NCI-H1694 treated with DMSO at 0.1 percent for 48 hours (cell line): Measurements from ENCODE around the gene BICC1.
"Not testable (repeated sequence)": the region's sequence is repeated elsewhere in the genome, so short reads cannot be mapped to it uniquely, and the experiment has no call there.

Experiments
- DNase-seq: peaks from one replicate; lab custom pipeline; 2025; lab: John Stamatoyannopoulos, UW

The BICC1 gene

DNA sequence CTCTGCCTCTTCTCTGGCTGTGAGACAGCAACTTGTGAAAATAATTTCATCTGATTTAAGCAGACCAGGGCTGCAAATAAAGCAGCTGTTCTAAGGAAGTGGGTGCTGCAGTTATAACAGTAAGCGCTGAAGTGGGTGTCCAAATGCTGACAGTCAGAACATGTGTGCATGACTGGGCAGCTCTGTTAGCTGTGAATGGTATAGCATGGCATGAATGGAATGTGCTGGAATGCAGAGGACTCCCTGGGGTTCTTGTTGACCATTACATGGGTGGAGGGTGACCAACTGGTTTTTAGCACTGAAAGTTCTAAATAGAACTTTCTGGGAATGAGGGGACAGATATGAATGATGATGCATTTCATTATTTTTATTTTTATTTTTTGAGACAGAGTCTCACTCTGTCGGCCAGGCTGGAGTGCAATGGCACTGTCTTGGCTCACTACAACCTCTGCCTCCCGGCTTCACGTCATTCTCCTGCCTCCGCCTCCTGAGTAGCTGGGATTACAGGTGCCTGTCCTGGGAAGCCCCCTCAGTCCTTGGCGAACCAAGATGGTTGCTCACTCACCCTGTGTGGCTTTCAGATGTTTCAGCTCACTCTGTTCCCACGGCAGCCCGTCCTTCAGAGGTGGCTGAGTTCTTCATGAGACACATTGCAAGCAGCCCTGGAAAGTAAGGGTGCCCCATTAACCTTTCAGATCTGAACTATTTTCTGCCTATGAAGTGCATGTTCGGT, 344.0 kb downstream of the BICC1 start:
- DNase-seq: no peak

DNA sequence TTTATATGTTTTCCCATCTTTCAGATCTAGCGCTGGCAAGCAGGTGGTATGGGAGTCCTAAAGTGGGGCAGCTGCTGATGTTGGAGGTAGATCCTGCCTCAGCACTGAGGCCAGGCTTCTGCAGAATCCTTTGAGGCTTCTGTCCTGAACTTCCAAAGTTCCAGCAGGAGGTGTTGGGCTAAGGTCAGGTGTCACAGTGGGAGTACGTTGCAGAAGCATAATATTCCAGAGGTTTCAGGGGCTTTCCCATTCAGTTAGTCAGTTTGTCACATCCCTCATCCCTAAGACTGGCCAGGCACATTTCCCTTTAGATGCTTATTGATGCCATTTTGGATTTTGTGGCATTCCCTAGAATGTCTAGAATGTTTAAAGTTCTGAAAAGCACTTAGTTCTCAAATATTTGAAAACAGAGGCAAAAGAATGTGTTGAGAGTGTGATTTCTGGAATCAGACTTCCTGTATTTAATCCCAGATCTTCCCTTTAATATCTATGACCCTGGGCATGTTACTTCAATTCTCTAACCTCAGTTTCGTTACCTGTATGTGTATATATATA, 344.7 kb downstream of the BICC1 start:
- no peak for DNase-seq

DNA sequence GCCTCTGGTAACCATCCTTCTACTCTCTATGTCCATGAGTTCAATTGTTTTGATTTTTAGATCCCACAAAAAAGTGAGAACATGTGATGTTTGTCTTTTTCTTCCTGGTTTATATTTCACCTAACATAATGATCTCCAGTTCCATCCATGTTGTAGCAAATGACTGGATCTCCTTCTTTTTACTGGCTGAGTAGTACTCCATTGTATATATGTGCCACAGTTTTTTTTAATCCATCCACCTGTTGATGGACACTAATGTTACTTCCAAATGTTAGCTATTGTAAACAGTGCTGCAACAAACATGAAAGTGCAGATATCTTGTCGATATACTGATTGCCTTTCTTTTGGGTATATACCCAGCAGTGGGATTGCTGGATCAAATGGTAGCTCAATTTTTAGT, 345.5 kb downstream of the BICC1 start:
- DNase-seq: not testable (repeated sequence)

DNA sequence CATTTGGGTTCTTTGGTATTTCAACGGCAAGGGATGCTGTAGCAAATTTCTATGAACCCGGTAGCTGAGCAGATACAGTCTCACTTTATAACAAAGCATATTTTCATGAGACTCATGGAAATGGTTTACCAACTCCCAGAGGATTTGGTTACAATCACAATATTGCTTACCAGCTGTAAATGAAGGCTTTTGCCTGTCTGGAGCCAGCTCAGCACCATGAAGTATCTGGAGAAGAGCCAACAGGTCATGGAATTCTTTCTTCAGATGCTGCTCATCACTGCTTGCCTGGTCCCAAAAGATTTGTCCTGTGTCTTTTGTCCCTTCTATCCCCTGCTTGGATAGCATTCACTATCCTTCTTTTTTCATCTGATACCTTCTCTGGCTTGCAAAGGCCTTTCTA, 346.9 kb downstream of the BICC1 start:
- no peak for DNase-seq

DNA sequence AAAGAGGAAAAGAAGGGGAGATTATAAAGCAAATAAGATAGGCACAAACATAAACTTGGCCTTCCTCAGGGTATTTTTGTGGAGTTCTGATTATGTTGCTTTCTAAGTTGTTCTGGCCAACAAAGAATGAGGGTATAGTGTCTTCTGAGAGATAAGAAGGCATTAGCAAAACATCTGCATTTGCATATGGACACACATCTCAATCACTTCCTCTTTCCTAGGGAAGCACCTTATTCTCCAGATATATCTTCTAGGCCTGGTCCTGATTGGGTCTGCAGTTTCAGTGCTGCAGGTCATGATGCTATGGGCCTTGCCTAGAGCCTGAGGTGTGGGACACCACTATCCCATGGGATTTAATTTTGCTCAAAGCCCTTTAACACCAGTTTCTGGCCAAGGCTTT, 355.0 kb downstream of the BICC1 start:
- no peak for DNase-seq

DNA sequence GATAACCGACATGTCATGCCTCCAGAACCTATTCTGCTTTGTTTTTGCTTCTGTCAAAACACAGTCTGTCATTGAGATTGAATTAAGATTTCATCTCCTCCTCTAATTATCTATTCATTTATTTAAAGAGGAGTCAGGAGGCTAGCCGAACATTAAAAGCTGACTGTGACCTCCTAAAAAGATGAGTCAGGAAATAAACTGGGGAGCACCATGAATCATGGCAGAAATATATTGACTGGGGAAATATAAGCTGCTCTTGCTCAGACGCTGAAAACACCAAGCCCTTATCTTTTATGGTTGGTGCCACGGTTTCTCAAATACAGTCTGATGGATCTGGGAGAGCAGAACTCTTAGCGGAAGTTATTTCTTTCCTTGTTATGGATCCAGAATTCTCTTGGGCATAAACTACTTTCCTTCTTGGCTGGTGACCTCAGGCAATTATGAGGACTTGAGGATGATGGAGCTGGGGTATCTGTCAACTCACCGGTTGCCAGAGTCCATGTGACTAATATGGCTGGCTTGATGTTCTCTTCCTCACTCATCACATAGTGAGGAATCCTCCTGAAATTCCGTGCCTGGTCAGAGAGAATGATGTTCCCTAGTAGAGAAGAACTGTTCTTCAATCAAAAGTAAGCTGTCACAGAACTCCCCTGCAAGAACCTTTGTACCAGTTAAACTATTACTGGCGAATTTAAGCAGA, 356.2 kb downstream of the BICC1 start:
- no peak for DNase-seq

DNA sequence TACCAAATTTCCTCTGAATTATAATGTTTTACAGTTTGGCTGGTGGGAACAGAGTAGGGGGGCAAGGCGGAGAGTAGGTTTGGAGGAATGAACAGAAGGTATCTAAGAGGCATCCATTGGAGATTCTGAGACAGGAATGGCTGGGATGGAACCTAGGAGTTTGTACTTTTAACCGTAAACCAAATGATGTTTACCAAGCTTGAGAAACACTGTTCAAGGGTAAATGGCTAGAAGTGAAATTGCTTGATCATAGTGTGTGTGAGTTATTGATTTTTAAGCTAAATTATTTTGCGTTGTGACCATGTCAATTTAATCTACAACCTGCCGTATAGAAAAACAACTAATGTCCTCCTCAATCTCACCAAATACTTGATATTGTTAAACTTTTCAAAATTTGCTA, 357.4 kb downstream of the BICC1 start:
- DNase-seq: no peak

DNA sequence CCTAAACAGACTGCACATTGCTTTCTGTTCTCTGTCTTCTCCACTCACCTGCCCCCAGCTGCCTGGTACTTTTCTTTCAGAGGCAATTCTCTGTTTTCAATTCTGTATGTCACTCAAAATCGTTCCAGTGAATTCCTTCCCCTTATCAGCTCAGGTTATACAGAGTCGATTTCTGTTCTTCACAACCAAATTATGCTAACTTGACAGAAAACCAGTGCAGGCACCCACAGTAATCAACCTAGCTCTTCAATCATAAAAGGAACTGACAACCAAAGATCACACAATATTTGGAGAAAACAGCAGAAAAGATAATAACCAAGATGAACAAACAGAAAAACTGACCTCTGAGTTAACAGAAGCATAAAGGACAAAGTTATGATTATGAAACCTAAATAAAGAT, 360.5 kb downstream of the BICC1 start:
- no peak for DNase-seq
